22Rv1 (cell line): ENCODE data around the gene ILF3.

Experiments used
- CTCF ChIP-seq: fragments of 450-650 bp; IDR thresholded peaks from 2 replicates; pipeline ENCODE4 v1.5.1; 2017; ENCODE audit warnings: mild to moderate bottlenecking
- ZFX ChIP-seq: fragments of 450-650 bp; IDR thresholded peaks from 2 replicates; pipeline ENCODE4 v1.6.1; 2017; ENCODE audit warnings: antibody characterized with exemption, borderline replicate concordance

GRCh38 chr19:10695401-10696398 is 41.6 kb downstream of the ILF3 start:
- TF ChIP-seq CTCF = no peak
- TF ChIP-seq ZFX = no peak
